ENCODE data around the gene CWC25.
A peak's percentile ranks its signal among the peaks of the same experiment; 100 is the strongest.
"Not testable (repeated sequence)": the region's sequence is repeated elsewhere in the genome, so short reads cannot be mapped to it uniquely, and the experiment has no call there.

The CWC25 gene

DNA sequence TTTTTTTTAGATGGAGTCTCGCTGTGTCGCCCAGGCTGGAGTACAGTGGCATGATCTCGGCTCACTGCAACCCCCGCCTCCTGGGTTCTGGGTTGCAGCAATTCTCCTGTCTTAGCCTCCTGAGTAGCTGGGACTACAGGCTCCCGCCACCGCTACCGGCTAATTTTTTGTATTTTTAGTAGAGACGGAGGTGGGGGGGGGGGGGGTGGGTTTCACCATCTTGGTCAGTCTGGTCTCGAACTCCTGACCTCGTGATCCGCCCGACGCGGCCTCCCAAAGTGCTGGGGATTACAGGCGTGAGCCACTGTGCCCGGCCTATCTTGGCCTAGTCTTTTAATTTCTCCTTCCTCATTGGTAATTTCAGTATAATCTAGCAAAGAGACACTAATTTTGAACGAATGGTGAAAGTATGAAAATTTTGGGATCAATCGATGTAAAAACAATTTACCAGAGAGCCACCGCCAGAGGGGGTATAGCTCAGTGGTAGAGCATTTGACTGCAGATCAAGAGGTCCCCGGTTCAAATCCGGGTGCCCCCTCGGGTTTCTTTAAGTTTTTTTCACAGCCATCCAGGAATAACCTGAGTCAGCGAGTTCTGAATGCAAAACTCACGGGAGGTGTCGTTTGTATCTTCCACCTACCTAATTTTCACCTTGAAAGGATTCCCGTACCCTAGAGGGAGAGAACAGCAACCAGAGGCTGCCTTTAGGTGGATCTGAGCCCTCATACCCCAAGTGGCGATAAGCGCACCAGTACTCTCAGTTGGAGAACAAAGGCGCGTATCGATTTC, 42.3 kb upstream of the CWC25 start:
- no peak overlapping the region for H3K9ac ChIP-seq (ENCODE audit: low read length)
- H3K4me3 ChIP-seq (ENCODE audit: low read length): peak overlapping the region; percentile 7
- H3K4me1 ChIP-seq (ENCODE audit: control insufficient read depth, insufficient read depth, low read length): peaks cover 15% of the 10 kb centered on the region
- no peaks in the 10 kb centered on the region for H3K36me3 ChIP-seq (ENCODE audit: control insufficient read depth, insufficient read depth, low read length)
- no peaks in the 10 kb centered on the region for H3K27me3 ChIP-seq (ENCODE audit: control insufficient read depth, insufficient read depth, low read length)
- no peak overlapping the region for H3K27ac ChIP-seq (ENCODE audit: low read depth, low read length)

- H3K36me3 ChIP-seq (ENCODE audit: control insufficient read depth, insufficient read depth, low read length): no peaks in the 10 kb centered on the region
- peaks cover 7% of the 10 kb centered on the region for H3K4me1 ChIP-seq (ENCODE audit: control insufficient read depth, insufficient read depth, low read length)
- no peak overlapping the region for H3K9ac ChIP-seq (ENCODE audit: low read length)
- H3K27ac ChIP-seq (ENCODE audit: low read depth, low read length): no peak overlapping the region
- no peaks in the 10 kb centered on the region for H3K27me3 ChIP-seq (ENCODE audit: control insufficient read depth, insufficient read depth, low read length)
- no peak overlapping the region for H3K4me3 ChIP-seq (ENCODE audit: low read length)
These were observed 39.7 kb upstream of the CWC25 start for GRCh38 chr17:38864636-38865398.

- H3K4me3 ChIP-seq (ENCODE audit: low read length): no peak overlapping the region
- no peaks in the 10 kb centered on the region for H3K4me1 ChIP-seq (ENCODE audit: control insufficient read depth, insufficient read depth, low read length)
- H3K36me3 ChIP-seq (ENCODE audit: control insufficient read depth, insufficient read depth, low read length): no peaks in the 10 kb centered on the region
- H3K27ac ChIP-seq (ENCODE audit: low read depth, low read length): no peak overlapping the region
- no peaks in the 10 kb centered on the region for H3K27me3 ChIP-seq (ENCODE audit: control insufficient read depth, insufficient read depth, low read length)
- no peak overlapping the region for H3K9ac ChIP-seq (ENCODE audit: low read length)
These were observed 36.3 kb upstream of the CWC25 start for GRCh38 chr17:38861399-38861843.

- Histone ChIP-seq H3K4me3 (ENCODE audit: low read length) (no peak overlapping the region), H3K27ac (ENCODE audit: low read depth, low read length) (no peak overlapping the region), H3K4me1 (ENCODE audit: control insufficient read depth, insufficient read depth, low read length) (peaks cover 8% of the 10 kb centered on the region), H3K9ac (ENCODE audit: low read length) (no peak overlapping the region), H3K36me3 (ENCODE audit: control insufficient read depth, insufficient read depth, low read length) (no peaks in the 10 kb centered on the region), H3K27me3 (ENCODE audit: control insufficient read depth, insufficient read depth, low read length) (no peaks in the 10 kb centered on the region)
These were observed 32.1 kb upstream of the CWC25 start for GRCh38 chr17:38857271-38857670.

- H3K36me3 ChIP-seq (ENCODE audit: control insufficient read depth, insufficient read depth, low read length); H3K9ac ChIP-seq (ENCODE audit: low read length); H3K4me3 ChIP-seq (ENCODE audit: low read length); H3K27ac ChIP-seq (ENCODE audit: low read depth, low read length); H3K27me3 ChIP-seq (ENCODE audit: control insufficient read depth, insufficient read depth, low read length): not testable (repeated sequence)
- H3K4me1 ChIP-seq (ENCODE audit: control insufficient read depth, insufficient read depth, low read length): peaks cover 16% of the 10 kb centered on the region
These were observed 30.1 kb upstream of the CWC25 start for GRCh38 chr17:38855101-38855714.

GRCh38 chr17:38853292-38854219, 28.4 kb upstream of the CWC25 start, which contains the start of gene RPL23:
Gene RPL23 (minus strand): TSS chr17:38853721. CDS start chr17:38853710, 11 bp downstream.
- Histone ChIP-seq H3K27me3 (ENCODE audit: control insufficient read depth, insufficient read depth, low read length) (no peaks in the 10 kb centered on the region), H3K36me3 (ENCODE audit: control insufficient read depth, insufficient read depth, low read length) (peaks cover 8% of the 10 kb centered on the region), H3K4me1 (ENCODE audit: control insufficient read depth, insufficient read depth, low read length) (peaks cover 16% of the 10 kb centered on the region), H3K4me3 (ENCODE audit: low read length) (peak within 1 kb of the TSS; percentile 75), H3K27ac (ENCODE audit: low read depth, low read length) (peak within 1 kb of the TSS; percentile 97), H3K9ac (ENCODE audit: low read length) (peak within 1 kb of the TSS; percentile 74)

DNA sequence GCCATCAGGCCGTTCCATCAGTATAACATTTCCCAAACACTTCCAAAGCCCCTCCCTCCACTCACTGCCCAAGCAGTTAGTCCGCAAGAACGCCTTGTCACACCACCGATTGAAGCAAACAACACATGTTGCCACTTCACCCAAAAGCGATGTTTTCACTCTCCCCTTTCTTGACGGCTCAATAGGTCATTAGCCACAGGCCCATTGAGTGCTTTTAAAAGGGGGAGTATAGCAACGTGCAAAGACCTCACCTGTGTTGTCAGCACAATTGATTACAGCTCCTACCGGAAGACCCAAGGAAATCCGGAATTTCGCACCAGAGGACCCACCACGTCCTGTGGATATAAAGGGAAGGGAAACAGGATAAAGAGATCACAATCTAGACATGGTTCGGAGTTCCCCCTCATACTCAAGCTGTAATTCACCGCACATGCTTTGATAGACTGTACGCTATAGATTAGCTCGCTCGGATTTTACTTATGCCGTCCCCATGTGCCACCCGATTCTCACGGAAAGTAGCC, 27.7 kb upstream of the CWC25 start:
- Histone ChIP-seq H3K4me1 (ENCODE audit: control insufficient read depth, insufficient read depth, low read length) (peaks cover 16% of the 10 kb centered on the region), H3K27me3 (ENCODE audit: control insufficient read depth, insufficient read depth, low read length) (no peaks in the 10 kb centered on the region), H3K9ac (ENCODE audit: low read length) (peak overlapping the region; percentile 12), H3K27ac (ENCODE audit: low read depth, low read length) (peak overlapping the region; percentile 97), H3K36me3 (ENCODE audit: control insufficient read depth, insufficient read depth, low read length) (peaks cover 10% of the 10 kb centered on the region), H3K4me3 (ENCODE audit: low read length) (peak overlapping the region; percentile 75)

GRCh38 chr17:38851434-38851833, 26.3 kb upstream of the CWC25 start:
- H3K4me3 ChIP-seq (ENCODE audit: low read length): peak overlapping the region; percentile 75
- H3K36me3 ChIP-seq (ENCODE audit: control insufficient read depth, insufficient read depth, low read length): peaks cover 10% of the 10 kb centered on the region
- peaks cover 16% of the 10 kb centered on the region for H3K4me1 ChIP-seq (ENCODE audit: control insufficient read depth, insufficient read depth, low read length)
- no peak overlapping the region for H3K27ac ChIP-seq (ENCODE audit: low read depth, low read length)
- no peaks in the 10 kb centered on the region for H3K27me3 ChIP-seq (ENCODE audit: control insufficient read depth, insufficient read depth, low read length)
- H3K9ac ChIP-seq (ENCODE audit: low read length): no peak overlapping the region

- Histone ChIP-seq H3K9ac (ENCODE audit: low read length) (no peak overlapping the region), H3K4me1 (ENCODE audit: control insufficient read depth, insufficient read depth, low read length) (peaks cover 16% of the 10 kb centered on the region), H3K4me3 (ENCODE audit: low read length) (no peak overlapping the region), H3K27me3 (ENCODE audit: control insufficient read depth, insufficient read depth, low read length) (no peaks in the 10 kb centered on the region), H3K36me3 (ENCODE audit: control insufficient read depth, insufficient read depth, low read length) (peaks cover 10% of the 10 kb centered on the region), H3K27ac (ENCODE audit: low read depth, low read length) (no peak overlapping the region)
These were observed 25.3 kb upstream of the CWC25 start for GRCh38 chr17:38850374-38850773.

GRCh38 chr17:38848939-38849605, 24.0 kb upstream of the CWC25 start:
- Histone ChIP-seq H3K27ac (ENCODE audit: low read depth, low read length) (no peak overlapping the region), H3K4me1 (ENCODE audit: control insufficient read depth, insufficient read depth, low read length) (peaks cover 16% of the 10 kb centered on the region), H3K9ac (ENCODE audit: low read length) (no peak overlapping the region), H3K27me3 (ENCODE audit: control insufficient read depth, insufficient read depth, low read length) (no peaks in the 10 kb centered on the region), H3K4me3 (ENCODE audit: low read length) (no peak overlapping the region), H3K36me3 (ENCODE audit: control insufficient read depth, insufficient read depth, low read length) (peaks cover 10% of the 10 kb centered on the region)

GRCh38 chr17:38848557-38848891, 23.4 kb upstream of the CWC25 start:
- Histone ChIP-seq H3K27ac (ENCODE audit: low read depth, low read length) (no peak overlapping the region), H3K9ac (ENCODE audit: low read length) (no peak overlapping the region), H3K4me1 (ENCODE audit: control insufficient read depth, insufficient read depth, low read length) (peaks cover 16% of the 10 kb centered on the region), H3K27me3 (ENCODE audit: control insufficient read depth, insufficient read depth, low read length) (no peaks in the 10 kb centered on the region), H3K36me3 (ENCODE audit: control insufficient read depth, insufficient read depth, low read length) (peaks cover 10% of the 10 kb centered on the region), H3K4me3 (ENCODE audit: low read length) (no peak overlapping the region)

Data from rectal smooth muscle tissue (tissue), 1 donor.